ENCODE data around the gene ZDHHC14. TPM values are rescaled to one million over a fixed set of nuclear protein-coding genes. Genes with fewer than 3 reads are reported as not detected.

ZDHHC14 gene
- total and polyA plus RNA-seq, 3 donors from 2014 or later = 28.5 to 74.9 (median 67.9) TPM

DNA sequence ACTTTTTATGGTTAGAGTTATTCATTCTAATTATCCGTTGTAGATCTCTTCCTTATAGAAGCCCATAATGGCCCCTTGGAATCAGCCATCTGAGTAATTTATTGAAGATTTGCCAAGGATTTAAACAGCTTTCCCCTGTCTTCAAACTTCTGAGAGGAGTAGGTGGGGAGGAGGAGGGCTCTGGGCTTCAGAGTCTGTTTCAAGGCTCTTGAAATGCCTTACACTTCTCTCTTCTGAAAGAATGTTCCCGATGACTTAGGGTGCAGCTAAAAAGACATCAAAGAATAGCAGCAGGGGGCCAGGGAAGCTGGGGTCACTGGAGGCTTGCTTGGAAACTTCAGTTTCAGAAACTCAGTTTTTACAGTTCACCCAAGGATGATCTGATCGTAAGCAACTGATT, 165.3 kb downstream of the ZDHHC14 start:
- WGBS, 2 donors = 55 to 61% methylated on average over 3 of the region's 3 CpGs
- Histone ChIP-seq H3K4me1 (no peaks in the 10 kb centered on the region), H3K27ac (no peak overlapping the region), H3K4me3 (no peak overlapping the region), H3K27me3 (no peaks in the 10 kb centered on the region), H3K36me3 (ENCODE audit: low read depth, missing control alignments) (no peaks in the 10 kb centered on the region), H3K9me3 (no peaks in the 10 kb centered on the region)
- TF ChIP-seq, protein P1, sequence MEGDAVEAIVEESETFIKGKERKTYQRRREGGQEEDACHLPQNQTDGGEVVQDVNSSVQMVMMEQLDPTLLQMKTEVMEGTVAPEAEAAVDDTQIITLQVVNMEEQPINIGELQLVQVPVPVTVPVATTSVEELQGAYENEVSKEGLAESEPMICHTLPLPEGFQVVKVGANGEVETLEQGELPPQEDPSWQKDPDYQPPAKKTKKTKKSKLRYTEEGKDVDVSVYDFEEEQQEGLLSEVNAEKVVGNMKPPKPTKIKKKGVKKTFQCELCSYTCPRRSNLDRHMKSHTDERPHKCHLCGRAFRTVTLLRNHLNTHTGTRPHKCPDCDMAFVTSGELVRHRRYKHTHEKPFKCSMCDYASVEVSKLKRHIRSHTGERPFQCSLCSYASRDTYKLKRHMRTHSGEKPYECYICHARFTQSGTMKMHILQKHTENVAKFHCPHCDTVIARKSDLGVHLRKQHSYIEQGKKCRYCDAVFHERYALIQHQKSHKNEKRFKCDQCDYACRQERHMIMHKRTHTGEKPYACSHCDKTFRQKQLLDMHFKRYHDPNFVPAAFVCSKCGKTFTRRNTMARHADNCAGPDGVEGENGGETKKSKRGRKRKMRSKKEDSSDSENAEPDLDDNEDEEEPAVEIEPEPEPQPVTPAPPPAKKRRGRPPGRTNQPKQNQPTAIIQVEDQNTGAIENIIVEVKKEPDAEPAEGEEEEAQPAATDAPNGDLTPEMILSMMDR (IDR thresholded peaks at IDR 0.05) = no peak
- no peak for TF ChIP-seq POLR2A (IDR thresholded peaks at IDR 0.05)
- DNase-seq = no peak
- intact Hi-C loops (cut with DNase I; ENCODE audit: low total_unique reads) = no loop called here

DNA sequence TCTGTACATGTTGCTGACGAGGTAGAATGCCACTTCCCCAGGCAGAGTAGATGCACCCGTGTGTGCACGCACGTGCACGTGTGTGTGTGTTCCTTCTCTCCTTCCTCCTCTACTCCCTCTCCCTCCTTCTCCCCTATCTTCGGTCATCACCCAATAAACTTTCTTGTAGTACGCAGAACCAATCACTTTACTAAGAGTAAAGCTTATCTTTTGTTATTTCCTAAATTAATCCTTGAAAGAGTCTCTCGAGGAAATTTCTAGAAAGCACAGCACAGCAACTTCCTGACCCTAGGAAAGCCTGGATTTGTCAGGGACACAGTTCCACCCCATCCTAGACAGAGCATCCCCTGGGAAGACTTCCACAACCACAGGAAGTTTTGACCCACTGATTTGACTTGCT, 166.1 kb downstream of the ZDHHC14 start:
- Histone ChIP-seq H3K9me3 (no peaks in the 10 kb centered on the region), H3K27me3 (no peaks in the 10 kb centered on the region), H3K4me3 (no peak overlapping the region), H3K27ac (no peak overlapping the region), H3K36me3 (ENCODE audit: low read depth, missing control alignments) (no peaks in the 10 kb centered on the region), H3K4me1 (no peaks in the 10 kb centered on the region)
- DNase-seq = no peak
- WGBS, 2 donors = 85 to 92% methylated on average over 8 of the region's 8 CpGs
- intact Hi-C loops (cut with DNase I; ENCODE audit: low total_unique reads) = no loop called here
- TF ChIP-seq, protein P1 (IDR thresholded peaks at IDR 0.05) = no peak

DNA sequence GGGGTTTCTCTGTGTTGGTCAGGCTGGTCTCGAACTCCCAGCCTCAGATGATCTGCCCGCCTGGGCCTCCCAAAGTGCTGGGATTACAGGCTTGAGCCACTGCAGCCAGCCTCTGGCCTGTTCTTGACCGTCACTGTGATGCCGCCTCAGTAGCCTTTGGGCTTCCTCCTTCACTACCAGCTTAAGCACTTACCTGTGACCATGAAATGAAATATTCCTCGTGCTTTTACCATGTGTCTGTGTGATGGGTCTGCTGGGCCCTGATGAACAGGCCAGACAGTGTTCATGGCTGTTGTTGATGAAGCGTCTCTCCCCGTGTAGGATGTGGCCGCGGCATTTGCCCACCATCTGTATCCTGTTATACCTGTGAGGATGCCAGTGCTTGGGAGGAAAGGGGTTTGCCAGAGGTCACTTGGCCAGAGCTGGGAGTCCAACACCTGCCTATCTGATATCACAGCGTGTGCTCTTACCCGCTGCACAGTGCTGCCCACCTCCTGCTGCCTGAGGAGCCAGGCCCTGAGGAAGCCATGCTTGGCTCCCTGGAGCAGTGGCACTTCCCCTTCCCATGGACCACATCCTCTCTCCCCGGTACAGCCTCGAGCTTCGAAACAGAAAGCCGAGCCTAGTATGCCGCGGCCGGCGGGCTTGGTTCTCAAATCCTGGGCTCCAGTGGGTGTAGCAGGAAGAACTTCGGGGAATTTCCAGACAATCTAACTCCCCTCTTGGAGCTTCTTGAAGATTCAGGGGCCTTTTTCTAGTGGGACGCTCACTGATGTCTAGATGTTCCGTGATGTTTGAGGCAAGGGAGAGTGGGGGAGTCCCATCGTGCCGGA, 167.9 kb downstream of the ZDHHC14 start:
- Histone ChIP-seq H3K4me3 (no peak overlapping the region), H3K9me3 (no peaks in the 10 kb centered on the region), H3K27ac (no peak overlapping the region), H3K27me3 (no peaks in the 10 kb centered on the region), H3K36me3 (ENCODE audit: low read depth, missing control alignments) (no peaks in the 10 kb centered on the region), H3K4me1 (no peaks in the 10 kb centered on the region)
- intact Hi-C loops (cut with DNase I; ENCODE audit: low total_unique reads) = no loop called here
- WGBS, 2 donors = 84 to 87% methylated on average over 21 to 24 of the region's 24 CpGs
- DNase-seq = no peak
- no peak for TF ChIP-seq POLR2A (IDR thresholded peaks at IDR 0.05)

DNA sequence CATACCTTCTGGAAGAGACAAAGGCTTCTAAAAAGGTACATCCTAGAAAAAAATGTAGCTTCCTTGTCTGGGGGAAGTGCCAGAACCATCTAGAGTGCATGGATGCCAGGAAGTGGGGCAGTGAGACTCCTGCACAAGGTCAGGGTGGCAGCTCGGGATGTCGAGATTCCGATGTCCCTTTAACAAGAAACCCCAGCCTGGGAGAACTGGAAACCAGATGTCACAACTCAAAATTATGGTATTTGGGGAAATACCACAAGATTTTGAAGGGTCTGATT, 168.4 kb downstream of the ZDHHC14 start:
- no peaks in the 10 kb centered on the region for H3K27me3 ChIP-seq
- H3K4me3 ChIP-seq = no peak overlapping the region
- intact Hi-C loops (cut with DNase I; ENCODE audit: low total_unique reads) = no loop called here
- no peak overlapping the region for H3K27ac ChIP-seq
- 88 to 89% methylated on average over 3 of the region's 3 CpGs for WGBS, 2 donors
- no peak for TF ChIP-seq POLR2A (IDR thresholded peaks at IDR 0.05)
- TF ChIP-seq, protein P1 (IDR thresholded peaks at IDR 0.05) = no peak
- H3K4me1 ChIP-seq = no peaks in the 10 kb centered on the region
- DNase-seq = no peak
- H3K36me3 ChIP-seq (ENCODE audit: low read depth, missing control alignments) = no peaks in the 10 kb centered on the region
- H3K9me3 ChIP-seq = no peaks in the 10 kb centered on the region

DNA sequence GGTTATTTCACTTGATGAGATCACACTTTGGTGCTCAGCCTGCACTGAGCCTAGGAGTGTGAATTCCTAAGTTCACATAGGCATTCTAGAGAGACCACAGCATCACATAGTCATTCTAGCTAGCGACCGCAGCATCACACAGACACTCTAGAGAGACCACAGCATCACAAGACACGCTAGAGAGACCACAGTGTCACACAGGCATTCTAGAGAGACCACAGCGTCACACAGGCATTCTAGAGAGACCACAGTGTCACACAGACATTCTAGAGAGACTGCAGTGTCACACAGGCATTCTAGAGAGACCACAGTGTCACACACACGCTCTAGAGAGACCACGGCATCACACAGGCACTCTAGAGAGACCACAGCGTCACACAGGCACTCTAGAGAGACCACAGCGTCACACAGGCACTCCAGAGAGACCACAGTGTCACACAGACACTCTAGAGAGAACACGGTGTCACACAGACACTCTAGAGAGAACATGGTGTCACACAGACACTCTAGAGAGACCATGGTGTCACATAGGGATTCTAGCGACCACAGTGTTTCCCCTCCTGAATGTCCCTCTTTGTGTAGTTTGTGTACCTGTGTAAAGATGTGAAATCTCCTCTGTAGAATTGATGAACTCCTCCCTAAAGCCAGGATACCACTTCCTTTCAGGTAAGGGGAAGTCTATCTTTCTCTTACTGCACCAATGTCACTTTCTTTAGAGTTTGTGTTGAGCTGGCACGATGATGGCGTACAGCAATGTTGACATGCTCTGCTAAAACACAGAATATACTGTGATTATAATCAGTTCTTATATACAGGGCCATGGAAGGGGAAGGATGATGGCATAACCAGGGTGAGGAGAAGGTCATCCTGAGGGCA, 169.4 kb downstream of the ZDHHC14 start:
- Histone ChIP-seq H3K27ac (no peak overlapping the region), H3K4me1 (no peaks in the 10 kb centered on the region), H3K27me3 (no peaks in the 10 kb centered on the region), H3K36me3 (ENCODE audit: low read depth, missing control alignments) (no peaks in the 10 kb centered on the region), H3K4me3 (no peak overlapping the region), H3K9me3 (no peaks in the 10 kb centered on the region)
- TF ChIP-seq, protein P1 (IDR thresholded peaks at IDR 0.05) = no peak
- no peak for TF ChIP-seq POLR2A (IDR thresholded peaks at IDR 0.05)
- intact Hi-C loops (cut with DNase I; ENCODE audit: low total_unique reads) = no loop called here
- 86 to 93% methylated on average over 7 to 12 of the region's 12 CpGs for WGBS, 2 donors
- DNase-seq = no peak
